ENCODE results near the gene GOLM1. TPM values are rescaled to one million over a fixed set of nuclear protein-coding genes. Genes with fewer than 3 reads are reported as not detected.
A peak's percentile ranks its signal among the peaks of the same experiment; 100 is the strongest.

GOLM1 gene
- total RNA-seq, 1 experiment from 2014 or later = 75.1 TPM

GRCh38 chr9:86096386-86096785, 3.0 kb downstream of the GOLM1 start (continued):
- TF ChIP-seq ZNF512 (CRISPR knock-in tag; IDR thresholded peaks at IDR 0.05; ENCODE audit: borderline replicate concordance) = no peak
- TF ChIP-seq ZNF317 (CRISPR knock-in tag; IDR thresholded peaks at IDR 0.05; ENCODE audit: borderline replicate concordance, low read depth) = no peak
- no peak for TF ChIP-seq TP53 (CRISPR knock-in tag; IDR thresholded peaks at IDR 0.05)
- TF ChIP-seq ATF3 (CRISPR knock-in tag; conservative IDR thresholded peaks at IDR 0.05) = no peak
- no peak for TF ChIP-seq CTCF (IDR thresholded peaks at IDR 0.05)
- no peak for TF ChIP-seq ZBTB21 (CRISPR knock-in tag; IDR thresholded peaks at IDR 0.05; ENCODE audit: borderline replicate concordance)
- no peak for TF ChIP-seq MLX (CRISPR knock-in tag; IDR thresholded peaks at IDR 0.05)
- TF ChIP-seq ZNF425 (CRISPR knock-in tag; conservative IDR thresholded peaks at IDR 0.05) = no peak
- no peak for TF ChIP-seq NR1H2 (CRISPR knock-in tag; IDR thresholded peaks at IDR 0.05)
- TF ChIP-seq RELA (CRISPR knock-in tag; IDR thresholded peaks at IDR 0.05; ENCODE audit: borderline replicate concordance) = no peak
- TF ChIP-seq MXD4 (CRISPR knock-in tag; IDR thresholded peaks at IDR 0.05; ENCODE audit: borderline replicate concordance) = no peak
- TF ChIP-seq USF2 (CRISPR knock-in tag; IDR thresholded peaks at IDR 0.05) = no peak
- no peak for TF ChIP-seq E2F4 (CRISPR knock-in tag; IDR thresholded peaks at IDR 0.05; ENCODE audit: borderline replicate concordance, low read depth)
- no peak for TF ChIP-seq RORB (CRISPR knock-in tag; IDR thresholded peaks at IDR 0.05)

- POLR2A ChIA-PET = interaction anchor here (0.6 kb wide), 1 partner anchor 1539 kb away, joined by 5 read pairs; no protein-coding TSS in a partner anchor
- DNase-seq (ENCODE audit: low spot score) = no peak
- peak overlapping the region; percentile 28; the same call in 1 of the 2 replicates for H3K27ac Mint-ChIP-seq
- peak; percentile 66 for ATAC-seq
- peaks cover 7% of the 10 kb centered on the region for H3K27me3 Mint-ChIP-seq (ENCODE audit: low read depth)
- TF ChIP-seq GABPB1 (CRISPR knock-in tag; IDR thresholded peaks at IDR 0.05) (peak; percentile 57; the same call in 1 of the 2 replicates), ZMAT4 (CRISPR knock-in tag; IDR thresholded peaks at IDR 0.05) (no peak)
- H3K4me1 Mint-ChIP-seq = peaks cover 41% of the 10 kb centered on the region
- peaks cover 29% of the 10 kb centered on the region for H3K36me3 Mint-ChIP-seq
- no peak overlapping the region for H3K4me3 Mint-ChIP-seq
- H3K9me3 Mint-ChIP-seq = peaks cover 17% of the 10 kb centered on the region
- CTCF ChIA-PET = interaction anchor here (2.2 kb wide), 1 partner anchor 108 kb away, joined by 6 read pairs; no protein-coding TSS in a partner anchor
These were observed 5.4 kb downstream of the GOLM1 start for GRCh38 chr9:86093788-86094555.
